ENCODE data around the gene PPP1R10.

Gene PPP1R10

GRCh38 chr6:30562470-30563425 is 54.3 kb downstream of the PPP1R10 start:
- Histone ChIP-seq H3K4me1 (ENCODE audit: control insufficient read depth, insufficient read depth, low read length) (peaks cover under 1% of the 10 kb centered on the region), H3K27me3 (ENCODE audit: control insufficient read depth, insufficient read depth, low read length) (no peaks in the 10 kb centered on the region), H3K4me3 (ENCODE audit: low read depth, low read length) (no peak overlapping the region), H3K9ac (ENCODE audit: low read depth, low read length) (no peak overlapping the region), H3K36me3 (ENCODE audit: control insufficient read depth, insufficient read depth, low read length) (peaks cover 7% of the 10 kb centered on the region), H3K9me3 (ENCODE audit: control insufficient read depth, insufficient read depth, low read length) (no peaks in the 10 kb centered on the region)

- Histone ChIP-seq H3K27me3 (ENCODE audit: control insufficient read depth, insufficient read depth, low read length) (no peaks in the 10 kb centered on the region), H3K9me3 (ENCODE audit: control insufficient read depth, insufficient read depth, low read length) (no peaks in the 10 kb centered on the region), H3K36me3 (ENCODE audit: control insufficient read depth, insufficient read depth, low read length) (peaks cover 7% of the 10 kb centered on the region), H3K4me3 (ENCODE audit: low read depth, low read length) (no peak overlapping the region), H3K4me1 (ENCODE audit: control insufficient read depth, insufficient read depth, low read length) (peaks cover 3% of the 10 kb centered on the region), H3K9ac (ENCODE audit: low read depth, low read length) (no peak overlapping the region)
These were observed 56.1 kb downstream of the PPP1R10 start for GRCh38 chr6:30560930-30561329.

- H3K36me3 ChIP-seq (ENCODE audit: control insufficient read depth, insufficient read depth, low read length), result peaks cover 20% of the 10 kb centered on the region
- H3K9ac ChIP-seq (ENCODE audit: low read depth, low read length), result peak overlapping the region; percentile 95
- peaks cover 8% of the 10 kb centered on the region for H3K4me1 ChIP-seq (ENCODE audit: control insufficient read depth, insufficient read depth, low read length)
- no peaks in the 10 kb centered on the region for H3K9me3 ChIP-seq (ENCODE audit: control insufficient read depth, insufficient read depth, low read length)
- no peaks in the 10 kb centered on the region for H3K27me3 ChIP-seq (ENCODE audit: control insufficient read depth, insufficient read depth, low read length)
- peak overlapping the region; percentile 98 for H3K4me3 ChIP-seq (ENCODE audit: low read depth, low read length)
These were observed 59.4 kb downstream of the PPP1R10 start for GRCh38 chr6:30557683-30557981.

GRCh38 chr6:30556906-30557682 is 59.9 kb downstream of the PPP1R10 start, which contains the start of gene PRR3:
TSS of gene PRR3 (plus strand) at chr6:30557295. CDS start at chr6:30557345, 50 bp downstream.
- Histone ChIP-seq H3K27me3 (ENCODE audit: control insufficient read depth, insufficient read depth, low read length) (no peaks in the 10 kb centered on the region), H3K9me3 (ENCODE audit: control insufficient read depth, insufficient read depth, low read length) (no peaks in the 10 kb centered on the region), H3K36me3 (ENCODE audit: control insufficient read depth, insufficient read depth, low read length) (peaks cover 20% of the 10 kb centered on the region), H3K4me1 (ENCODE audit: control insufficient read depth, insufficient read depth, low read length) (peaks cover 8% of the 10 kb centered on the region), H3K9ac (ENCODE audit: low read depth, low read length) (peak within 1 kb of the TSS; percentile 95), H3K4me3 (ENCODE audit: low read depth, low read length) (peak within 1 kb of the TSS; percentile 98)

GRCh38 chr6:30556066-30556905 is 60.8 kb downstream of the PPP1R10 start, which contains the start of gene GNL1:
TSS of gene GNL1 (minus strand) at chr6:30556489. CDS start at chr6:30556203, 286 bp downstream.
- Histone ChIP-seq H3K4me3 (ENCODE audit: low read depth, low read length) (peak within 1 kb of the TSS; percentile 98), H3K36me3 (ENCODE audit: control insufficient read depth, insufficient read depth, low read length) (peaks cover 22% of the 10 kb centered on the region)

GRCh38 chr6:30555816-30556065 is 61.3 kb downstream of the PPP1R10 start:
- Histone ChIP-seq H3K9ac (ENCODE audit: low read depth, low read length) (peak overlapping the region; percentile 68), H3K27me3 (ENCODE audit: control insufficient read depth, insufficient read depth, low read length) (no peaks in the 10 kb centered on the region), H3K36me3 (ENCODE audit: control insufficient read depth, insufficient read depth, low read length) (peaks cover 27% of the 10 kb centered on the region), H3K9me3 (ENCODE audit: control insufficient read depth, insufficient read depth, low read length) (no peaks in the 10 kb centered on the region), H3K4me1 (ENCODE audit: control insufficient read depth, insufficient read depth, low read length) (peaks cover 8% of the 10 kb centered on the region), H3K4me3 (ENCODE audit: low read depth, low read length) (peak overlapping the region; percentile 98)

More at GRCh38 chr6:30556066-30556905, 60.8 kb downstream of the PPP1R10 start, which contains the start of gene GNL1:
- Histone ChIP-seq H3K9ac (ENCODE audit: low read depth, low read length) (peak within 1 kb of the TSS; percentile 95), H3K9me3 (ENCODE audit: control insufficient read depth, insufficient read depth, low read length) (no peaks in the 10 kb centered on the region), H3K27me3 (ENCODE audit: control insufficient read depth, insufficient read depth, low read length) (no peaks in the 10 kb centered on the region), H3K4me1 (ENCODE audit: control insufficient read depth, insufficient read depth, low read length) (peaks cover 8% of the 10 kb centered on the region)

- Histone ChIP-seq H3K27me3 (ENCODE audit: control insufficient read depth, insufficient read depth, low read length) (no peaks in the 10 kb centered on the region), H3K4me1 (ENCODE audit: control insufficient read depth, insufficient read depth, low read length) (peaks cover 8% of the 10 kb centered on the region), H3K4me3 (ENCODE audit: low read depth, low read length) (peak overlapping the region; percentile 98), H3K9ac (ENCODE audit: low read depth, low read length) (peak overlapping the region; percentile 68), H3K36me3 (ENCODE audit: control insufficient read depth, insufficient read depth, low read length) (peaks cover 33% of the 10 kb centered on the region), H3K9me3 (ENCODE audit: control insufficient read depth, insufficient read depth, low read length) (no peaks in the 10 kb centered on the region)
These were observed 61.9 kb downstream of the PPP1R10 start for GRCh38 chr6:30554962-30555815.

GRCh38 chr6:30554404-30554803 is 62.6 kb downstream of the PPP1R10 start:
- Histone ChIP-seq H3K9ac (ENCODE audit: low read depth, low read length) (no peak overlapping the region), H3K36me3 (ENCODE audit: control insufficient read depth, insufficient read depth, low read length) (peaks cover 35% of the 10 kb centered on the region), H3K27me3 (ENCODE audit: control insufficient read depth, insufficient read depth, low read length) (no peaks in the 10 kb centered on the region), H3K4me3 (ENCODE audit: low read depth, low read length) (no peak overlapping the region), H3K4me1 (ENCODE audit: control insufficient read depth, insufficient read depth, low read length) (peaks cover 8% of the 10 kb centered on the region), H3K9me3 (ENCODE audit: control insufficient read depth, insufficient read depth, low read length) (no peaks in the 10 kb centered on the region)

All from iPS-15b (cell line).